ENCODE data around the gene MRTFA.
"Not testable (repeated sequence)": the region's sequence is repeated elsewhere in the genome, so short reads cannot be mapped to it uniquely, and the experiment has no call there.

Gene MRTFA

DNA sequence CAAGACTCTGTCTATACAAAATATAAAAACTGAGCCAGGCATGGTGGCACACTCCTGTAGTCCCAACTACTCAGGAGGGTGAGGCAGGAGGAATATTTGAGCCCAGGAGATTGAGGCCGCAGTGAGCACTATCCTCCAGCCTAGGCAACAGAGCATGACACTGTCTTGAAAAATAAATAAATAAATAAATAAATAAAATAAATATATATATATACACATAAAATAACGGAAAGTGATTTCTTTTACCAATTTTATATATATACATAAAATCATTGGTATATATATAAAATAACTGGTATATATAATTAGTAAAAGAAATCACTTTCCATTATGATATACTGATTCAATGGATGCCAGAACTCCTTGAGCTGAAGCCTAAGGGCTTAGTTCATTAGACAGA, 91.8 kb downstream of the MRTFA start:
- DNase-seq = no peak

DNA sequence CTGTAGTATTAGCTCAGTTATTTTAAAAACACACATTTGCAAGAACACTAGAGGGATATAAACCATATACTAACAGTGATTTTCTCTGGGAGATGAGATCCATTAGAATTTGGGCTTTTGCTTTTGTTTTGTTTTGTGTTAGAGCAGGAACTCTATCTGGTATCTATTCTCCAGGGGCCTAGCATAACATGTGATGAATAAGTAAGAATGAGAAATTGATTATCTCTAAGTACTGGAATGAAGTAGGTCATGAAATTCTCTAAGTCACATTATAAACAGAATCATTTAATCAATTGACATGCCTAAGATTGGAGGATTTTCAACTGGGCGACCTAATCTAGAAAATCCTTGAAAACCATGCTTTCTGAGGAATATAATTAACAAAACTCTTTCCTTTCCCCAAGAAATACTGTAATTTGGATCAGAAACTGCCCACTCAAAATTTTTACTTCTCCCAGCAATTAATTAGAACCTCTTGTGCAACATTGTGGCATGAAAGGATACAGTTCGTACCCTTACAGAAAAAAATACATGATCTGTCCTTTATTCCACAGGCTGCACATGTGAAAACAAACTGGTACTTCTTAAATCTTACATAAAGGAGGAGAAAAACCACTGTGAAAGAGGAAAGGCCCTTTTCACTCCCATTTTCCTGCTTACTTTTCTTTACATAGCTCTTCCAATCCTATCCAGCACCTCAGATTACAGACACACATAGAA, 93.5 kb downstream of the MRTFA start:
- DNase-seq = no peak

DNA sequence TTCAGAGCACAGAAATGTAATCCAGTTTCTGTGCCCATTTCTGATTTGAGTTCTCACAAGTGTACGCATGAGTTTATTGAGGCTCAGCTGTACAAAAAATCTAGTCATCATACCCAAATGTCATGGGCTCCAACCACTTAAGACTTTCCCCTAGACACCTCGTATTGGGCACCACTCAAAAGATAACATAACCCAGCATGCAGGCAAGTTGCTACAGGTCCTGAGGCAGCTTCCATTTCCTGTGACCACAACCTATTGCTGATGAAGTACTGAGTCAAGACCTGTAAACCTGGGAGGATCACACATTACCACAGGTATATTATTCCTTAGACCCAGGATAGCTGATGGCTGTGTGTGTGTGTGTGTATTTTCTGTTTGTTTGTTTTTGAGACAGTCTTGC, 95.2 kb downstream of the MRTFA start:
- DNase-seq = no peak

DNA sequence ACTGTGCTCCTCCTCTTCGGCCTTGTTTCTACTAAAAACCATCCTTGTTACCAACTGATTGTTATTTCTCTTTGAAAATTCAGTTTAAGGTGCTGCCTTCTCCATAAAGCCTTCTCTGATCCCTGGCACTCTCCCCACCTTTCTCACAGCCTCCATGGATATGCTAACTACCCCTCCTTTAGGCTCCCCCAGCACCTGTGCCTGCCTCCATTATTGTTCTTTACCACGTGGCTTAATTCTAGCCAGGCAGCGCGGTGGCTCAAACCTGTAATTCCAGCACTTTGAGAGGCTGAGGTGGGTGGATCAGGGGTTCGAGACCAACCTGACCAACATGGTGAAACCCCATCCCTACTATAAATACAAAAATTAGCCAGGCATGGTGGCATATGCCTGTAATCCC, 96.3 kb downstream of the MRTFA start:
- DNase-seq = no peak

DNA sequence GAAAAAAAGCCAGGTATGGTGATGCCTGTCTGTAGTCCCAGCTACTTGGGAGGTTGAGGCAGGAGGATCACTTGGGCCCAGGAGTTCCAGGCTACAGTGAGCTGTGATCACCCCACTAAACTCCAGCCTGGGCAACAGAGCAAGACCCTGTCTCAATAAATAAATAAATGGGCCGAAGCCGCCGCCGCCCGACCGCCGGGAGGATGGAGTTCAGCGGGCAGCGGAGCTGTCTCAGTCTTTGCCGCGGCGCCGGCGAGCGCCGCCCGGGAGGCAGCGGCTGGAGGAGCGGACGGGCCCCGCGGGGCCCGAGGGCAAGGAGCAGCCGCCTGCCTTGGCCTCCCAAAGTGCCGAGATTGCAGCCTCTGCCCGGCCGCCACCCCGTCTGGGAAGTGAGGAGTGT, 100.4 kb downstream of the MRTFA start:
- not testable (repeated sequence) for DNase-seq

DNA sequence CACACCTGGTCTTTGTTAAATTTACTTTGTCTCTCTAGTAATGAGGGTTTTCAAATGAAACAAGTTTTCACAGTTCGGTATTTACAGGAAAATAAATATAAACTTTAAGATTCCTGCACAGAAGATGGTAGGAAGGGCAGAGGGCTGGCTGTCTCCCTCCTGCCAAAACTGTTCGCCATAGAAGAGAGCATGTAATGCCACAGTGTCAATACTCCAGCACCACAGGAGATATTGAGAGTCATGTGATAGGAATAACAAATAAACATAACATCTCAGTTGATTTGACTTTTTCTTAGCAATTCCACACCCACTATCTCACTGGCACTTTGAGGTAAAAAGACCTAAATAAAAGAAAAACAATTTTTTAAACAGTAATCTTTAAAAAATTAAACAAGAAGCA, 100.9 kb downstream of the MRTFA start:
- no peak for DNase-seq

DNA sequence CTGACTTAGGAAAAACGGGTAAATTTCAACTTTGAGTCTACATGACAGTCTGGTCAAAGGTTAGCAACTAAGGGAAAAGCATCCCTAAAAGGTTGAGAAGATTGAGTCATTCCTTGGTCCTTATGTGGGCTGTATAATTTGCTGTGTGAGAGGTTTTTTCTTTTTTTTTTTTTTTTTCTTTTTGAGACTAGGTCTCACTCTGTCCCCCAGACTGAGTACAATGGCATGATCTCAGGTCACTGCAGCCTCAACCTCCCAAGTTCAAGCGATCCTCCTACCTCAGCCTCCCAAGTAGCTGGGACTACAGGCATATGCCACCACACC, 101.4 kb downstream of the MRTFA start:
- no peak for DNase-seq

DNA sequence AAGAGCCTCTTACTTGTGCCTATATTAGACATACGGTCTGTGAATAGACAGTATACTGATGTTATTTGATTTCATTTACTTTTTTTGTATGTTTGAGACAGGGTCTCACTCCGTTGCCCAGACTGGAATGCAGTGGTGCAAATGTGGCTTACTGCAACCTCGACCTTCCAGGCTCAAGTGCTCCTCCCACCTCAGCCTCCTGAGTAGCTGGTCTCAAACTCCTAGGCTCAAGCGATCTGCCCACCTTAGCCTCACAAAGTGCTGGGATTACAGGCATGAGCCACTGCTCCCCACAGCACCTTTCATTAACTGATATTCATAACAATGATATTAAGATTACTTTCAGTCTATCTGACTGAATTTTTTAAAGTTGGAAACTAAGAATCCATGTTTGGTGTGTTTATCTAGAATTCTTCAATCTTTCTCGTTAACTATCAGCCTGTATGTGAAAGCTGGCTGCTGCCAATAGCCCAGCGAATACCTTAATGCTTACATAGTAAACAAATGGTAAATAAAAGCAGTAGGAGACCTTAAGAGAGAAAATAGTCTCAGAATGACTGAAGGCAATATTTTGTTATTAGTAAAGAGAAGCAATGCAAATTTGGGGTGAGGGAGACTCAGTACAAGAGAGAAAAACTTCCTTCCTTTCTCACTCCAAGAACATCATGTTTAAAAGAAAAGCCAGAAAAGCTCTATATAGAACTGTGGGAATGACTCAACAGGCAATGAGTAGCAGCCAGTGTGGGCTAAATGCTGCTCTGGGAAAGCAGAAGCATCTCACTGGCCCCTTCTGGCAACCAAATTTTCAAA, 101.9 kb downstream of the MRTFA start:
- DNase-seq = no peak

DNA sequence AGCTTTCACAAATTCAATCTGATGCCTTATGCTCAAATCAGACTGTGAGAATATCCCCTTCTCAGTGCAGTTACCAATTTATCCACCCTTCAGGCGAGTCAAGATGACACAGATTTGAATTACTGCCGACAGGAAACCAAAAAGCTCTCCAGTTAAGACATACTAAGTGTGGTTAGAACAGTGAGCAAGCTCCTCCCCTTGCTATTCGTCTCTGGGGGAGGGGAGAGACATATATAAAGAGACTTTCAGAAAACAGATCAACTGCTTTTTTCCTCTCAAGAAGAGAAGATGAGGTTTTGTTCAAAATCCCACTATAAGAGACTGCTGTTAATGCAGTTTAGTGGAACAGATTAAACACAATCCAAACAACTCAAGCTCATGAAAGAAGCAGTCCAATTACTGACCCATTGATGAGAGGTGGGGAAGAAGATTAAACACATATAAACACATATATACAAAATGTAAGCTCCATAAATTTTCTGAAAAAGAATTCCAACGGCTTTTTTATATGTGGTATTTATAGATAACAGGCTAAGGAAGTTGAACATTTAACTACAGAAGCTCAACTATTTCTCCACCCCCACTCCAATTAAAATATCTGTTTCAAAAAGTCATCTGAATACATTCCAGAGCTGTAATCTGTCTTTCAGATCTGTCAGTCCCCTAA, 102.7 kb downstream of the MRTFA start:
- DNase-seq = no peak

DNA sequence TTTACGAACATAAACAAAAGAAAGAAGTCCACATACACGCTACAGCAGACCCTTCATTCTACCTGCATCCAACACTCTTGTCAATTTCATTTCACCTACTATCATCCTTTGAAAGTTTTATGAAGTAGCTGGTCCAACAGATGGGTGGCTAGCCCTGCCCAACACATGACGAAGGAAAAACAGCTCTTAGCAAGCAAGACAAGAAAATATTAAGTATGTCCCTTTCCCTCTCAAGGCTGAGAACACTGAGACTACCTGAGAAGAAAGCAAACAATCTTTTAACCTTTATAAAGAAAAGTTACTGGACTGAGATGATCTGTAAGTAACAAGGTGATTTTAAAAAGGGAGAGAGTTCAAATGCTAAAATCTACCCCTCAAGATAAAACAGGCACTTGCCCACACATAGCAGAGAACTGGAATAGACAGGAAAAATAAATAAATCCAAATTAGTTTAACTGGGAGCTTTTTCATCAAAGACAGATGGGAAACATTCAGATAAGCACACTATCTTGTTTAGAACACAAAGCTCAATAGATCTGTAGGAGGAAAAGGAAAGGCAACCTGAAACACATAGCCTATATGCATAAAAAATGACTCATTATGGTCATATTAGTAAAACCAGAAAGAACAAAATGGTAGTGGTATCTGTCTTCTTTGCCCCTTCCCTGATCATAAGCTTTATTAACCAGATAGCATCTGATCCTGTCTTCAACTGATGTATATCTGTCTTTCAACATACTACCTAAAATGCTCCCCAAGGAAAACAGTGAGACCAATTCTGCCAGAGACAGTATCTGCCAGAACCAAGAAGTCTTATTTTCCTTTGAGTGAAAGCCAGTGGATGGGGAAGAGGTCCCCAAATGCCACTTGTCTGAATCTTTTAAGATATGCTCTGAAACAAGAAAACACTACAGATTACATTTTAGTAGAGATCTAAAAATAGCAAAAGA, 104.3 kb downstream of the MRTFA start:
- no peak for DNase-seq

DNA sequence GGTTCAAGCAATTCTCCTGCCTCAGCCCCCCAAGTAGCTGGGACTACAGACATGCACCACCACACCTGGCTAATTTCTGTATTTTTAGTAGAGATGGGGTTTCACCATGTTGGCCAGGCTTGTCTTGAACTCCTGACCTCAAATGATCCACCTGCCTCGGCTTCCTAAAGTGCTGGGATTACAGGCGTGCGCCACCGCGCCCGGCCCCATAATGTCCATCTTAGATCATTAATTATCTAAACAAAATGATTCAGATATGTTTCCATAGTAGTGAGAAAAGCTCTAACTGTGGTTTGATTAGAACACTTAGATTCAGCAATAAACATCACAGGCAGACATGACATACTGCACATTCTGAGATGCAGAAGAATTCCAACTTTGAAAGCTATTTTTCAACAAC, 106.1 kb downstream of the MRTFA start:
- DNase-seq = not testable (repeated sequence)

DNA sequence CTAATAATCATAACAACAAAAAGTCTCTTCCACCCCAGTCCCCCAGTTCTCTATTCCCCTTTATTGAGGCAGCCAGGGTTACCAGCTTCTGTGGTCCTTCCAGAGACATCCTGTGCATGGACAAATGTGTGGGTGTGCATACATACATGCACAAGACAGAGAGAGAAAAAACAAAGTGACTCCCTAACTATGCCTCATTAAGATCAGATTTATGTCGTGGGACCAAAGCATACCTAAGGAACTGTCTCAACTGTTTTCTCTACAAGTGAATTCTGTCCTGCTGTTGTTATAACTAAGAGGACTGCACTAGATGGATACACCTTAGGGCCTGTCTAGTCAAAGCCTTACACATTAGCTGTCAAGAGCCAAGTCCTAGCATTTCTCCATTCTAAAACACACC, 106.7 kb downstream of the MRTFA start:
- DNase-seq = no peak

DNA sequence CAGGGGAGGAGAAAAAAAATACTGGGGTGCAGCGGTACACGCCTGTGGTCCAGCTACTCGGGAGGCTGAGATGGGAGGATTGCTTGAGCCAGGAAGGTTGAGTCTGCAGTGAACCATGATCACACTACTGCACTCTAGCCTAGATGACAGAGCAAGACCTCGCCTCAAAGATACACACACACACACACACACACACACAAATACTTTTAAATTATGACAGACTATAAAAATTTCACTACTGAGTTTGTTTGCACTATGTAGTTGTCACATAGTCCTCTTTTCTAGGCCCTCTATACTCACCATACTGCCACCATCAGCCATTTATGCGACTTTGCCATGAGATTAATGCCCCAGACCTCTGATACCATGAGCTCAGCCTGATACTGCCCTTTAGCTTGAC, 109.6 kb downstream of the MRTFA start:
- no peak for DNase-seq

DNA sequence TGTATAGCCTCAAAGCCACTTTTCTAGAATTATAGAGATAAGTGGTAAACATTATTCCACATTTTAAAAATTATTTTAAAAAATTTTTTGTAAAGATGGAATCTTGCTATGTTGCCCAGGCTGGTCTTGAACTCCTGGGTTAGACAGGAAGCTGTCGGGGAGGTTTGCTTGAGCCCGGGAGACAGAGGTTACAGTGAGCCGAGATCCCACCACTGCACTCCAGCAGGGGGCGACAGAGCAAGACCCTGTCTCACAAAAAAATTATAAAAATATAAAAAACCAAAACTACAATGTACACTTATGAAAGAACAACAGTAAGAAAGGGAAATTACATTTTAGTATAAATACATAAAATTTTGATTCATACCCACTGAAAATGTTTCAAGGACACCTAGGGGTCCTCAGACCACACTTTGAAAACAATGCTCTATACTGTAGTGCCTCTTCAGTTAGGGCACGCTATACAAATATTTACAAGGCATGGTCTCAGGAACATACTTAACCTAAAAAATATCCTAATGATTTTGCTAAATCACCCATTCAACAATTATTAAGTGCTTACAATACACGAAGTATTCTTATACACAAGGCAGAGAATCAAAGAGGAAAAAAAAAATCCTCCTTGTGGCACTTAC, 111.2 kb downstream of the MRTFA start:
- peak; percentile 87 for DNase-seq

DNA sequence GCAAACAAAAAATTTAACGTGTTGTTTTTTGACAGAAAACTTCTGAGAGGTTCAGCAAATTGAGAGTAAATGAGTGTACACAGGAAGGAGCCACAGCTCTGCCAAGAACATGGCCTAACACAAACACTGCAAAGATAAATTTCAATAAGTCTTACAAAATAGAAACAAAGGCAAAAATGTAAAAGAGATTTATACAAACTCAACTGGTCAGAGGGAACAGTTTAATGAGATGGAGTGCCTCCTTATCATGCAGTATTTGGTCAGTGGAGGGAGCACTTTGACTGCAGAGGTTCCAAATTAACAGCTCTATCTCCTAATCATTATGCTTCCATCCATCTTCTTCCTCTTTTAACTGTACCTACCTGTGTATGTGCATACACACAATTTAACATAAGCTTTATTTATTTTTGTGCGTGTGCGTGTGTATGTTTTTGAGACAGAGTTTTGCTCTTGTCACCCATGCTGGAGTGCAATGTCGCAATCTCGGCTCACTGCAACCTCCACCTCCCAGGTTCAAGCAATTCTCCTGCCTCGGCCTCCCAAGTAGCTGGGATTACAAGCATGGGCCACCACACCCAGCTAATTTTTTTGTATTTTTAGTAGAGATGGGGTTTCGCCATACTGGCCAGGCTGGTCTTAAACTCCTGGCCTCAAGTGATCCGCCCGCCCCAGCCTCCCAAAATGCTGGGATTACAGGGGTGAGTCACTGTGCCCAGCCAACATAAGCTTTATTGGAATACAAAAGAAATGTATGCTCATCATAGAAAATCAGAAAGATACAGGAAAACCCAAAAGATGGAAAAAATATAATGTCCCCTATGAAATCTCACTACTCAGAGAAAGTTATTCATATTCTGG, 111.9 kb downstream of the MRTFA start:
- no peak for DNase-seq

DNA sequence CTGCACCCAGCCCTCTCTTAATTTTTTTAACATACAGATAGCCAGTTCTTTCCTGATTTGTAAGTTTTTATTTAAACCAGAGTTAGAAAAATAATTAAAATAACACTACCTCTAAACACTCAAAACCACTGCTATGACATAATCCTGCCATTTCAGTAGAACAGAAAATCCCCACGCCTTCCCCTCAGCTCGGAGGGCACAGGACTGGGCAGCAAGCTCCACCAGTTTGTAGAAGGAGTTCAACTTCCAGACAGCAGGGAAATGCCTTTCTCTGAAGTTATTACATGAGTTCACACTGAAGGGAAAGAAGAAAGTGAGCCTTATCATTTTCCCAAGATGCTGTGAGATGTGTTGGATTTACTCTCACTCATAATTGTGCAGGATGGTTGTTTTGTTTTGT, 114.4 kb downstream of the MRTFA start:
- DNase-seq = no peak

DNA sequence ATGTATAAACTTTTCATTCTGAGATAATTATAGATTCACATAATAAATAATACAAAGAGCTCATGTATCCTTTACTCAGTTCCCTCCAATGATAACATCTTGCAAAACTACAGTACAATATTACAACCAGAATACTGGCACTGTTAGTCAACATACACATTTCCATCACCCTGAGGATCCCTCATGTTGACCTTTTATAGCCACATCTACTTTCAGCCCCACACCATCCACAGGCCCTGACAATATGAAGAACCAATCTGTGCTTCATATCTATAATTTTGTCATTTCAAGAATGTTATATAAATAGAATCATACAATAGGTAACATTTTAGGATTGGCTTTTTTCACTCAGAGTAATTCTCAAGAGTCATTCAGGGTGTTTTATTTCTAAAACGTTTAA, 115.5 kb downstream of the MRTFA start:
- DNase-seq = no peak

DNA sequence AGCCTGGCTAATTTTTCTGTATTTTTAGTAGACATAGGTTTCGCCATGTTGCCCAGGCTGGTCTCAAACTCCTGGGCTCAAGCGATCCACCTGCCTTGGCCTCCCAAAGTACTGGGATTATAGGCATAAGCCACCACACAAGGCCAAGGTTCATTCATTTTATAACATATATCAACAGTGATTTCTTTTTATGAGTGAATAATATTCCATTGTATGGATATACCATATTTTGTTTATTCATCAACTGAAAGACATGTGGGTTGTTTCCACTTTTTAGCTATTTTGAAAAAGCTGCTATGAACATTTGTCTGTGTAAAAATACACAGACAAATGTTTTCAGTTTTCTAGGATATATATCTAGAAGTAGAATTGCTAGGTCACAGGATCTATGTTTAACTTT, 116.0 kb downstream of the MRTFA start:
- no peak for DNase-seq

DNA sequence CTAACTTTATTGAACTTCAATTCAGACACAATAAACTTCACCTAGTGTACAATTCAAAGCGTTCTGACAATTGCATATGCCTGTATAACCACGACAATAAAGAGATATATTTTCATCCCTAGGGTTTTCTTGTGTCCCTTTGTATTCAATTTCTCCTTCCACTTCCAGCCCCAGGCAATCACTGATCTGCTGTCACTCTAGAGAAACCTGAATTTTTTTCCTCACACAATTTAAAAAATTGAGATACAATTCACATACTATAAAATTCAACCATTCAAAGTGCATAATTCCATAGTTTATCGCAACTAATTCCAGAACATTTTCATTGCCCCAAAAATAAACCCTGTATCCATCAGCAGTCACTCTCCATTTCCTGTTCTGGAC, 116.6 kb downstream of the MRTFA start:
- DNase-seq = no peak

DNA sequence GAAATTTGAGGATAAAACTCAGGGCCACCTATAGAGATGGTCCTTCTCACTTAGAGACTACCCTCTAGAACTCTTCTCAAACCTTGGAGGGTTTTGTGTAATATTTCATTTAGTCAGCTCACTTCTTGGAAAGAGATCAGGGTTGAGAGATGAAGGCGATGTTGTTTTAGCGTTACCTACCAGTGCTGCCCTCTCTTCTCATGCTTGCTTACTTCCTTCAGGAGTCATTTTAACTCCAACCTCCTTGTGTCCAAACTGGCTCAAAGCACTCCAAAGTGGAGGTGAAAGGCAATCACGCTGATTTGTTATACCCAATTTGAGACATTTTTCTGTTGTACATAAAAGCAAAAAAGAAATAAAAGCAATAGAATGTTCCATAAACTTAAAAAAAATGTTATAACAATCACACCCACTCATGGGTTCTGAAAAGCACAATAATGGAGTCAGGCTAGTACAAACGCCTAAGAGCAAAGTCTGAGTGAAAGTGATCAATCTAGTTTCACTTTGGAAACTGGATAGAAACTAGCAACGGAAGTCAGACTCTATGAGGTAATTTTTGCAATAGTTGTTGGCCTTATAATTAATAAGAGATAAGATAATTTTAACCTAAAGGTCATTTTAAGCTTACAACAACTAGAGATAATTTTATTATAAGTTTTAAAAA, 117.1 kb downstream of the MRTFA start:
- no peak for DNase-seq

DNA sequence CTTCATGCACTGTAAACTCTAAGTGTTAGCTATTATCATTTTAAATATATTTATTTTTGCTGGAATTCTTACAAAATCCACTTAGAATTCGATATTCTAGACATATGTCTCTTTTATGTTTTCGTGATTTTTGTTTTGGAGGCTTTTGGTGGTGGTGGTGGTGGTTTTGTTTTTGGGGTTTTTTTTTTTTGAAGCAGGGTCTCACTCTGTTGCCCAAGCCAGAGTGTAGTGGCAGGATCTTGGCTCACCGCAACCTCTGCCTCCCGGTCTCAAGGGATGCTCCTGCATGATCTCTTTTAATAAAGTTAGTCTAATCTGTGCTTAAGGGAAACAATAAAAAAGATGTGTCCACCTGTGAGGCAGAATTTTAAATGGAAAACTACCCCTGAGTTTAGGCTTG, 117.7 kb downstream of the MRTFA start:
- no peak for DNase-seq
